Measurements from ENCODE around the gene GTPBP8. TPM values are rescaled to one million over a fixed set of nuclear protein-coding genes. Genes with fewer than 3 reads are reported as not detected.

The GTPBP8 gene
- total and polyA plus RNA-seq, 10 of the 15 experiments (the other 5 are each of a cell fraction or from before 2014, with no cell fraction given), result 10.3 to 29.0 (median 17.0) TPM

DNA sequence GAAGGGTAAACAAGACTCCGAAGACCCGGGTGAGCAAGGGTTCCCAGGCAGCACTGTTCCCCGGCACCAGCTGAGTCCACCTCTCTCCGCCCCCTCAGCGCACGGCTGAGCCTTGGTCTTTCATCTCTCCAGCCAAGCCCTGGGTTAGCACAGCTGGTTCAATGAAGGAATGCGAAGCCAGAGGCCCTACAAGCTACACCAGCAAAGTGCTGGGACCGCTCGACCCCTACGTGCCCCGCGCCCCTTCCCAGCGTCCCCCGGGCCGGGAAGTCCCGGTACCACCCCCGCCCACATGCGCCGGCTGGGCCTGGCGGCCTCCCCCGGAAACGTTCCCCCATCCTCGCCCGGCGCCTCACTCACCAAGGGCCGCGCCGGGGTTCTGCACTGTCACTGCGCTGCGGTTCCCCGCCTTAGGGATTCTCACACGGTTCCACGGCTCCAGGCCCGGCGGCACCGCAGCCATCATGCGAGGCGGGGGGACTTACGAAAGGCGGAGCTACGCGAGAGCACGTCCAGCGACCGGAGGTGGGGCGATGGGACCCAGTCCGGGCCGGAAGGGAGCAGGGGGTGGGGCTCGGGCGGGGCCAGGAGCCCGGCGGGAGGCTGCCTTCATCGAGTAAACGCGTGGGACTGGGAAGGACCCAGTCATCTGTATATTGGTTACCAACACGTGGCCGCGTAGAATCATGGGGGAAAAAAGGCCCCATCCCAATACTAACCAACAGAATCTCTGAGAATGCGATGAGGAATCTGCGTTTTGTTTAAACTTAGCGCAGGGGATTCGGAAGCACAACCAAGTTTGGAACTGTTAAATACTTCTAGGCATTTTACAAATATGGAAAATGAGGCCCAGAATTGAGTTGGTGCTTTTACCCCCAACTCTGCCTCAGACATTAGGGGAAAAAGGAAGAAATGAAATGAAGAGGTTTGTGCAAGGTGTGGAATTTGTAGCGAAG lies 28.7 kb downstream of the GTPBP8 start (continued):
- TF ChIP-seq BCL11A (IDR thresholded peaks at IDR 0.05; ENCODE audit: low read depth, low read length), result no peak
- TF ChIP-seq NFYA (IDR thresholded peaks at IDR 0.05; ENCODE audit: borderline replicate concordance, low read depth, low read length), result no peak
- peak; percentile 73; the same call in 1 of the 2 replicates for TF ChIP-seq CBFB (IDR thresholded peaks at IDR 0.05; ENCODE audit: low read depth)
- TF ChIP-seq NR2C1 (IDR thresholded peaks at IDR 0.05), result peak; percentile 86
- peak; percentile 77; the same call in 1 of the 2 replicates for TF ChIP-seq CBX5 (IDR thresholded peaks at IDR 0.05; ENCODE audit: low read depth)
- TF ChIP-seq ZNF207 (IDR thresholded peaks at IDR 0.05; ENCODE audit: borderline replicate concordance), result no peak
- no peak; the same call in 1 of the 2 replicates for TF ChIP-seq GATAD2B (conservative IDR thresholded peaks at IDR 0.05; ENCODE audit: low read depth)
- TF ChIP-seq, protein P1, sequence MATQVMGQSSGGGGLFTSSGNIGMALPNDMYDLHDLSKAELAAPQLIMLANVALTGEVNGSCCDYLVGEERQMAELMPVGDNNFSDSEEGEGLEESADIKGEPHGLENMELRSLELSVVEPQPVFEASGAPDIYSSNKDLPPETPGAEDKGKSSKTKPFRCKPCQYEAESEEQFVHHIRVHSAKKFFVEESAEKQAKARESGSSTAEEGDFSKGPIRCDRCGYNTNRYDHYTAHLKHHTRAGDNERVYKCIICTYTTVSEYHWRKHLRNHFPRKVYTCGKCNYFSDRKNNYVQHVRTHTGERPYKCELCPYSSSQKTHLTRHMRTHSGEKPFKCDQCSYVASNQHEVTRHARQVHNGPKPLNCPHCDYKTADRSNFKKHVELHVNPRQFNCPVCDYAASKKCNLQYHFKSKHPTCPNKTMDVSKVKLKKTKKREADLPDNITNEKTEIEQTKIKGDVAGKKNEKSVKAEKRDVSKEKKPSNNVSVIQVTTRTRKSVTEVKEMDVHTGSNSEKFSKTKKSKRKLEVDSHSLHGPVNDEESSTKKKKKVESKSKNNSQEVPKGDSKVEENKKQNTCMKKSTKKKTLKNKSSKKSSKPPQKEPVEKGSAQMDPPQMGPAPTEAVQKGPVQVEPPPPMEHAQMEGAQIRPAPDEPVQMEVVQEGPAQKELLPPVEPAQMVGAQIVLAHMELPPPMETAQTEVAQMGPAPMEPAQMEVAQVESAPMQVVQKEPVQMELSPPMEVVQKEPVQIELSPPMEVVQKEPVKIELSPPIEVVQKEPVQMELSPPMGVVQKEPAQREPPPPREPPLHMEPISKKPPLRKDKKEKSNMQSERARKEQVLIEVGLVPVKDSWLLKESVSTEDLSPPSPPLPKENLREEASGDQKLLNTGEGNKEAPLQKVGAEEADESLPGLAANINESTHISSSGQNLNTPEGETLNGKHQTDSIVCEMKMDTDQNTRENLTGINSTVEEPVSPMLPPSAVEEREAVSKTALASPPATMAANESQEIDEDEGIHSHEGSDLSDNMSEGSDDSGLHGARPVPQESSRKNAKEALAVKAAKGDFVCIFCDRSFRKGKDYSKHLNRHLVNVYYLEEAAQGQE (IDR thresholded peaks at IDR 0.05; ENCODE audit: low read depth, low read length), result no peak
- no peak for TF ChIP-seq CHD4 (IDR thresholded peaks at IDR 0.05)
- TF ChIP-seq YBX1 (IDR thresholded peaks at IDR 0.05), result no peak
- TF ChIP-seq NBN (IDR thresholded peaks at IDR 0.05), result no peak; the same call in none of the 2 replicates
- TF ChIP-seq RBBP5 (conservative IDR thresholded peaks at IDR 0.05), result no peak
- peak; percentile 59 for TF ChIP-seq RUNX3 (IDR thresholded peaks at IDR 0.05; ENCODE audit: low read length)
- no peak for TF ChIP-seq SPI1 (IDR thresholded peaks at IDR 0.05; ENCODE audit: borderline replicate concordance, insufficient read depth, low read depth, low read length)
- peak; percentile 79 for TF ChIP-seq SIN3A (IDR thresholded peaks at IDR 0.05; ENCODE audit: low read depth, low read length)
- TF ChIP-seq POLR2A (IDR thresholded peaks at IDR 0.05; ENCODE audit: low read depth, low read length), result peak; percentile 93
- TF ChIP-seq EP300 (IDR thresholded peaks at IDR 0.05; ENCODE audit: borderline replicate concordance in 1 of 2, control insufficient read depth in 1 of 2, low read depth in 2 of 2, low read length in 2 of 2), result peak in 1 of 2 experiments; percentile 11; a peak in 1 of 4 replicates
- TF ChIP-seq, protein P2, sequence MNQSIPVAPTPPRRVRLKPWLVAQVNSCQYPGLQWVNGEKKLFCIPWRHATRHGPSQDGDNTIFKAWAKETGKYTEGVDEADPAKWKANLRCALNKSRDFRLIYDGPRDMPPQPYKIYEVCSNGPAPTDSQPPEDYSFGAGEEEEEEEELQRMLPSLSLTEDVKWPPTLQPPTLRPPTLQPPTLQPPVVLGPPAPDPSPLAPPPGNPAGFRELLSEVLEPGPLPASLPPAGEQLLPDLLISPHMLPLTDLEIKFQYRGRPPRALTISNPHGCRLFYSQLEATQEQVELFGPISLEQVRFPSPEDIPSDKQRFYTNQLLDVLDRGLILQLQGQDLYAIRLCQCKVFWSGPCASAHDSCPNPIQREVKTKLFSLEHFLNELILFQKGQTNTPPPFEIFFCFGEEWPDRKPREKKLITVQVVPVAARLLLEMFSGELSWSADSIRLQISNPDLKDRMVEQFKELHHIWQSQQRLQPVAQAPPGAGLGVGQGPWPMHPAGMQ (IDR thresholded peaks at IDR 0.05; ENCODE audit: borderline replicate concordance), result no peak
- no peak for TF ChIP-seq STAT1 (conservative IDR thresholded peaks at IDR 0.05)
- TF ChIP-seq PAX8 (IDR thresholded peaks at IDR 0.05), result peak; percentile 46; the same call in 1 of the 2 replicates
- TF ChIP-seq KLF5 (IDR thresholded peaks at IDR 0.05; ENCODE audit: partially characterized antibody), result no peak
- TF ChIP-seq MTA3 (IDR thresholded peaks at IDR 0.05; ENCODE audit: borderline replicate concordance, low read length), result no peak; the same call in 1 of the 2 replicates
- 0 out of 2 replicates have a peak, but pooled peaks have one; percentile 38 for TF ChIP-seq TBL1XR1 (IDR thresholded peaks at IDR 0.05; ENCODE audit: low read depth, low read length)
- peak; percentile 53 for TF ChIP-seq MEF2B (IDR thresholded peaks at IDR 0.05; ENCODE audit: partially characterized antibody, poor library complexity, severe bottlenecking)
- TF ChIP-seq, protein P3, sequence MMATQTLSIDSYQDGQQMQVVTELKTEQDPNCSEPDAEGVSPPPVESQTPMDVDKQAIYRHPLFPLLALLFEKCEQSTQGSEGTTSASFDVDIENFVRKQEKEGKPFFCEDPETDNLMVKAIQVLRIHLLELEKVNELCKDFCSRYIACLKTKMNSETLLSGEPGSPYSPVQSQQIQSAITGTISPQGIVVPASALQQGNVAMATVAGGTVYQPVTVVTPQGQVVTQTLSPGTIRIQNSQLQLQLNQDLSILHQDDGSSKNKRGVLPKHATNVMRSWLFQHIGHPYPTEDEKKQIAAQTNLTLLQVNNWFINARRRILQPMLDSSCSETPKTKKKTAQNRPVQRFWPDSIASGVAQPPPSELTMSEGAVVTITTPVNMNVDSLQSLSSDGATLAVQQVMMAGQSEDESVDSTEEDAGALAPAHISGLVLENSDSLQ (IDR thresholded peaks at IDR 0.05), result no peak
- TF ChIP-seq CREB1 (IDR thresholded peaks at IDR 0.05; ENCODE audit: low read depth), result peak; percentile 45; the same call in 1 of the 2 replicates

All from GM12878 (cell line).